NCI-H226 (cell line): ENCODE data around the gene SMAD1.
"Not testable (repeated sequence)": the region's sequence is repeated elsewhere in the genome, so short reads cannot be mapped to it uniquely, and the experiment has no call there.

ENCODE experiments used
- DNase-seq: peaks from one replicate; pipeline ENCODE4 v3.0.0-alpha.2; 2015

SMAD1 gene

DNA sequence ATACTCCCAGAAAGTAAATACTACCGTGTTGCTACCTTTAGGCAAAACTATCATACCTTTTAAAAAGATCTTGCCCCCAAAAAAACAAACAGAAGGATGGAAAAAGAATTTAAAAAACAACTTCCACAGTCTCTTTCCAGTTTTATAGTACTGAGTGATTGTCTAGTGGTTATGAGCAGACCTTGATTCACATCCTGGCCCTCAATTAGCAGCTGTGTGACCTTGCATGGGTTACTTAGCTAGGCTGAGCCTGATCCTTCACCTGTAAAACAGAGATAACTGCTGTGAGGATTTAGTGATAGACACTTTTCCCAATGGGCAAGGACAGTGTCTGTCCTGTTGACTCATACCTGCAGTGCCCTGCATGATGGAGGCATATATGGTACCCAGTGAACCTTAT lies 49.0 kb downstream of the SMAD1 start:
- DNase-seq: no peak

DNA sequence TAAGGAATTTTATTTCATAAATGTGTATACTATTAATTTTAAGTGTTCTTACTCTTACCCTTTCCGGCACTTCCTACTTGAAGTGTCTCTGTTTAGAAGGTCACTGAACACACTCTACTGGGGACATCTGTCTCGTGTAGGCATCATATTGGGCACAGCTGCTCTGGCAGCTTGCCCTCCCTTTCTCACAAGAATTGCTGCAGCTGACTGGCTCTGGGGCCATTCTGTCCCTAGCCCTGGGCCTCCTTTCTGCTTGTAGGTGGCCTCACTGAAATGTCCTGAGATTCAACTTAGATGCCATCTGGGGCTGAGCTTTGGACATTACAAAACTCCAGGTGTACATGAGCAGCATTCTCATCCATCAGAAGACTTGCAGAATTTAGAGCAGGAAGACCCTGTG lies 49.6 kb downstream of the SMAD1 start:
- no peak for DNase-seq

DNA sequence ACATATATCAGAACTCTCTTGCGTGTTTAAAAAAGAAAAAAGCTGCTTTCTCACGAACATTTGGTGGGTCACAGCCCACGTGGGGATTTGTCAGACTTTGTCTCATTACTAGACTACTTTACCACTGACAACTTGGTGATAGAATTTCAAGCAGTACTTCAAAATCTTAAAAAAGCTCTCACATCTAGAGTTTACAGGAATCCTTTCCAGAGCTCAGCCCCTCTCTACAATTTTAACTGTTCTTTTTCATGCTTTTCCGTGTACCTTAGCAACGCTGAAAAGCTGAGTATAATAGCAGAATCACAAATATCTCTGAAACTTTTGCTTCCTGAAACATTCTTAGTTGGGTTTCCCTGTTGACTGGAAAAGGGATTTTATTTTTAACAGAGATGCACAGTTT lies 50.2 kb downstream of the SMAD1 start:
- no peak for DNase-seq

DNA sequence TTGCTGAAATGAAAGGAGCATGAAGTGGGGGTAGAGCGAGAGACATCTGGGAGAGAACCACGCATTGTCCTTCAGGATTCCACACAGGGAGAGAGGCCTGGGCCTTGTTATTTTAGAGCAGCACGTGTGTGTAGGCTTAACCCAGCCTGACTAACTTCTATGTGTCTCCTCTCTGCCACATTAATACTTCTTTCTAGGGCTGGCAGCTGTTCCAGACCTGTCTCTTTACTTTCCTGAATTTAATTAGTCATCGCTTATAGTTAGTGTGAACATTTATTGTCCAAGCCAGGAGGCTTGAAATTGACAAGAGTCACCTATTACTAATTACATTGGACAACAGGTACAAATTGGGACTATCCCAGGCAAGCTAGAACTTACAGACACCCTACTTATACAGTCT lies 51.3 kb downstream of the SMAD1 start:
- no peak for DNase-seq

DNA sequence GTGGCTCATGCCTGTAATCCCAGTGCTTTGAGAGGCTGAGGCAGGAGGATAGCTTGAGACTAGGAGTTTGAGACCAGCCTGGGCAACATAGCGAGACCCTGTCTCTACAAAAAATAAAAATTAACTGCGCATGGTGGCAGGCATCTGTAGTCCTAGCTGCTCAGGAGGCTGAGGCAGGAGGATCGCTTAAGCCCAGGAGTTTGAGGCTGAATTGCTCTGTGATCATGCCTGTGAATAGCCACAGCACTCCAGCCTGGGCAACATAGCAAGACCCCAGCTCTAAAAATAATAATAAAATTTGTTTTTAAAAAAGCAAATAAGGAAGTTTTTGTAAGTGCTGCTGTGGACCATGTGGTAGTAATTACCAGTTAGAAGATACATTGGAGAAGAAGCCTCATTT lies 51.8 kb downstream of the SMAD1 start:
- DNase-seq: not testable (repeated sequence)

DNA sequence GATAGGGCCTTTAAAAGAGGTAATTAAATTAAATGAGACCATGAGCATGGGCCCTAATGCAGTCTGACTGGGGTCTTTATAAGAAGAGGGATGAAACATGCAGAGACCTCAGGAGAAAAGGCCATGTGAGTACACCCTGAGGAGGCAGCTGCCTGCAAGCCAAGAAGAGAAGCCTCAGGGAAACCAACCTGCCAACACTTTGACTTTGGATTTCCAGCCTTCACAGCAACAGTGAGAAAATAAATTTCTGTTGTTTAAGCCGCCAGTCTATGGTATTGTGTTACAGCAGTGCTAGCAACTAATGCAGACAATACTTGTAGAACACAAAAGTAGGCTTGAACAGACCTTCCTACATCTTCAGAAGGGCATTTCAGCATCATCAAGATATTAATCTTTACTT lies 52.3 kb downstream of the SMAD1 start:
- DNase-seq: no peak

DNA sequence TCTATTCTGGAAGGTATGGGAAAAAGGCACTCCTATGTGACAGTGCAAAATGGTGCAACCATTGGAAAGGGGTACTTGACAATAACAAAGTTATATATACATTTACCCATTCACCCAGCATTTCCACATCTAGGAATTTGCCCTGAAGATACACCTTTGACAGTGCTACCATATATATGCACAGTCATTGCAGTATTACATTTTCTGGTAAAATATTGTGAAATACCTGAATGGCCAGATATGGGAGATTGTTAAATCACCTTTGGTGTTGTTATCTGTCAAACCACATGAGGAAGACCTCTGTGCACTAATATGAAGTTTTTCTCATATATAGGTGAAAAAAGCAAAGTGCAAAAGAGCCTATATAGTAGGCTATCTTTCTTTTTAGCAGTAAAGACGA lies 53.5 kb downstream of the SMAD1 start:
- DNase-seq: peak; percentile 3

DNA sequence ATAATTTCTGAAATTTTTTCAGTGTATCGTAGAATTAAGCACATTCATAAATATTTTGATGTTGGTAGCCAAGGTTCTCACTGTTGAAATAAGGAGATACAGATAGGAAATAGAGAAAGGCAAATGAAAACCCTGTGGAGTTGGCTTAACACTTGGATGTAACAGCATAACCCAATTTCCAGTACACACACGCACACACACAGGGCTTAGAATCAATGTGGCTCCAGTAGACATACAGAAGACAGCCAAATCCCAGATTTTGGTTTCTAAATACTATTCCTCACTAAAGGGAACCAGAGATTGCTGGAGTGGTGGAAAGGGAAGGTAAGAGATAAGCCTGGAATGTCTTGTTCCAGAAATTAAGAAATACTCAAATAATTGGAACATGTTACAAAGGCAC lies 54.4 kb downstream of the SMAD1 start:
- peak; percentile 13 for DNase-seq

DNA sequence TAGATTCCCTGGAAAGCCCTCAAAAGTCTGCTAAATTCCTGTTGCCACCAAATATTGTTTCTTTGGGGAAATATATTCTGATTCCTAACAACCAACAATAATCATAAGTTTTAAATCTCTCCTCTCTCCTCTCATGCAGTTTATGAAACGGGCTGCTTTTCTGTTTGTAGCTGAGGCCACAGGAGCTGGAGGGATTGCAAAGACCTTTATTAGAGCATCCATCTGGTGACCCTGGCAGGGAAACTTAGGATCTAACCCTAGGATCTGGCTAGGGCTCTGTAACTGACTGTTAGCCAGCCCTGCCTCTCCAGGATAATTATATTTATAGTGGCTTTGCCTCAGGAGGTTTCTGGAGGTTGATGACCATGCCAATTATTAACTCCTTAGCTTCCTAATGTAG lies 56.9 kb downstream of the SMAD1 start:
- no peak for DNase-seq

DNA sequence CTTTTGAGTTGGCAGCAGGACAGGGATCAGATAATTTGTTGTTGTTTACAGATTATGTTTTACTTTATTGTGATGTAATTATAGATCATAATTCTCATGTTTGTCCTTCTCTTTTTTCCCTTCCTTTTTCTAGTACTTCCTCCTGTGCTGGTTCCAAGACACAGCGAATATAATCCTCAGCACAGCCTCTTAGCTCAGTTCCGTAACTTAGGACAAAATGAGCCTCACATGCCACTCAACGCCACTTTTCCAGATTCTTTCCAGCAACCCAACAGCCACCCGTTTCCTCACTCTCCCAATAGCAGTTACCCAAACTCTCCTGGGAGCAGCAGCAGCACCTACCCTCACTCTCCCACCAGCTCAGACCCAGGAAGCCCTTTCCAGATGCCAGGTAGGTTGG lies 58.0 kb downstream of the SMAD1 start:
- DNase-seq: no peak

DNA sequence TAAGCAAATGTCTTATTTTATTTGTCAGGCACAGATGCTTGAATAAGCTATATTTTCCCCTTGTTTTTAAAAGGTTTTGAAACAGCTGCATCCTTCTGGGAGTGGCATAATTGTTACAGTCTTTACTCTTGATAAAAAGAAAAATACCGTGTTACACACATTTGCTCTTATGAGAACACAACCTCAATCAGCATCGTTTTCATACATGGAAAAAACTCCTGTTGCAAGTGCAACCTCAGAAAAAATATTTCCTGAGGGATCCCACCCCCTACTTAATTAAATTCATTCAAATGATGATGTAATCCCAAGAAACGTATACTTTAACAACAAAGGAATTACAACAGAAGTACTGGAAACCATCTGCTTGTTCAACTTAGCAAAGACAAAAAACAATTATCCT lies 58.6 kb downstream of the SMAD1 start:
- DNase-seq: no peak

DNA sequence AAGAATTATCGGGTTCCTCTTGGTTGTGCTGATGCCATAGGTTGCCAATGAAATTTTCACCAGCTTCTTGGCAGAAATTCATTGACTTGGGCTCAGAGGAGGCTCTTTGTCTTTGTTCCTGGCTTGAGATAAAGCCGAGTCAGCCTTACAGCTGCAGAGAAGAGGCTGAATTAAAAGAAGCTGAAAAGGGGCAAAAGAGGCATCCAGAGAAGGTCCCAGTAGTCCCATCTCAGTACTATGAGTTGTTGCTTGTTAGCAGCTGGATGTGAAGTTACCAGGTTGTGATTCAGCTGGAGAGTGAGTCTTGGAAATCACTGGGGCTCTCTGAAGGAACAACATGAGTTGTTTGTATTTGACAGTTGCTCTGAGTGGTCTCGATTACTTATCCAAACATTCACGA lies 59.7 kb downstream of the SMAD1 start:
- no peak for DNase-seq

DNA sequence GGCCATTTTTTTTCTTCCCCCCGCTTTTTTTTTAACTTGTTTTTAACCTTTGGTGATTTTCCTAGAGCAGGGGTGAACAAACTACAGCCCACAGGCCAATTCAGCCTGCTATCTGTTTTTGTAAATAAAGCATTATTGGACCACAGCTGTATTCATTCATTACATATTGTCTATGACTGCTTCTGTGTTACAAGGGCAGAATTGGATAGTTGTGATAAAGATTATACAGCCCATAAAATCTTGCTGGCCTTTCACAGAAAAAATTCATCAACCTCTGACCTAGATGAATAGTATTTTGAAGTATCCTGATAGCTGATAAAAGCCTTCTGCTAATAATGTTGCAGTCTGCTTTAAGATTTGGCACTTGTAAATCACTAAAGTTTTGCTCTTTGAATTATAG lies 63.4 kb downstream of the SMAD1 start:
- no peak for DNase-seq

DNA sequence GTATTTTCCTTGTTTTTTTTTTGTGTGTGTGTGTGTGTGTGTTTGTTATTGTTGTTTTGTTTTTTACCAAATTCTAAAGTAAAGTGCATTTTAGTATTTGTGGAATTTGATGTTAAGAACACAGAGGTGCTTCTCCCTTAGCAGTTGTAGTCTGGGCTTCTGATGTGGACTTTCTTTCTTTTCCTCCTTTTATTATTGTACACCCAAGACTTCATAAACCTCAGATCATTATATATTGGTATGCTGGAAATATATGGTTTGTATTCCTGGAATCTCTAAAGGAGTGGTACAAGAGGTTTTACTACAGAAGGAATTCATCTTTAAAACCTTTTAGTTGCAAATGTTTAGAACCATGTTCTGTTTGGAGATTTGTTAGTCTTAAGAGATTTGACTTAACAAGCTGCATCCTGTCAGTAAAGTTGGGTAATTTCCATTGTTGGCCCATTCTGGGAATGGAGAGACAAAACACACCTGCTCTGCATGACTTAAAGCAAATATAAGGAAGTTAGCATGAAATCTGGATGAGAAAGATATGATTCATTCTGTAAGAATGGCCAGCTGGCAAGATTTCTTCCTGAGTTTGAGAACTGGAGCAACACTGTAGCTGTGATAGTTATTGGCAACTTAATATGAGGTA lies 64.0 kb downstream of the SMAD1 start:
- peak; percentile 84 for DNase-seq

DNA sequence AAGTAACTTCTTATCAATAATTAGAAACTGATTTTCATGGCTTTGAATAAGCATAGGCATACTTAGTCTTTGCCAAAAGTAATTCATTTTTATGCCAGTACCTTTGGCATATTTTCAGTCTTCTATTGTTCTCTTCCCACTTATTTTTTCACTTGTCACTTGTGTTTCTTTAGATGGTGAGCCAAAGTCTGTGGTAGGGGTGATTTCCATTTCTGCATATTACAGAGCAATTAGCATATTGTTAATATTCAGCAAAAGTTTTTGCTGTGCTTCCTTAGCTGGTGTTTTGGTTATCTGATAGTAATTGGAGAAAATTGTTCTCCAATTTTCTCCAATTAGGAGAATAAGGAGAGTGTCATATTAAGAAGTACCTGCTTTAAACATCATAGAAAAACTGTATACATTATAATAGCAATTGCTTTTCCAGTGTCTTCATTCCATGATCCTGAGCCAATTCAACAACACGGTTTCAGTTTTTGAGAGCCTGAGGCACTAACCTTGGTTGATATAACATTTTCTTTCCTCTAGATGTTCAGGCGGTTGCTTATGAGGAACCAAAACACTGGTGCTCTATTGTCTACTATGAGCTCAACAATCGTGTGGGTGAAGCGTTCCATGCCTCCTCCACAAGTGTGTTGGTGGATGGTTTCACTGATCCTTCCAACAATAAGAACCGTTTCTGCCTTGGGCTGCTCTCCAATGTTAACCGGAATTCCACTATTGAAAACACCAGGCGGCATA lies 64.7 kb downstream of the SMAD1 start:
- no peak for DNase-seq

DNA sequence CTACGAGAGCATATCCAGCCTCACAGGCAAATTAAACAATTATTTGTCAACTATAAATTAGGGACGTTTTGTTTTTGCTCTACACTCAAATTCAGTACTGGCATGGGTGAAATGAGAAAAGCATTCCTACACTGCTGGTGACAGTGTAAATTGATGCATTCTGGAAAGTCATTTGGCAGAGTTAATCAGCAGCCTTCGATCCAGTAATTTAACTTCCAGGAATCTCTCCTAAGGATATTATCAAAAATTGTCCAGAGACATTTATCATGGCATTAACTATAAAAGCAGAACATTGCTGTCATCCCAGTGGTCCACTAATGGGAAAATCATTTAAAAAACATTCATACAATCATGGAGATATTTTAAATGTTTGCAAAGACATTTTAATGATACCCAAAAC lies 70.0 kb downstream of the SMAD1 start:
- no peak for DNase-seq

DNA sequence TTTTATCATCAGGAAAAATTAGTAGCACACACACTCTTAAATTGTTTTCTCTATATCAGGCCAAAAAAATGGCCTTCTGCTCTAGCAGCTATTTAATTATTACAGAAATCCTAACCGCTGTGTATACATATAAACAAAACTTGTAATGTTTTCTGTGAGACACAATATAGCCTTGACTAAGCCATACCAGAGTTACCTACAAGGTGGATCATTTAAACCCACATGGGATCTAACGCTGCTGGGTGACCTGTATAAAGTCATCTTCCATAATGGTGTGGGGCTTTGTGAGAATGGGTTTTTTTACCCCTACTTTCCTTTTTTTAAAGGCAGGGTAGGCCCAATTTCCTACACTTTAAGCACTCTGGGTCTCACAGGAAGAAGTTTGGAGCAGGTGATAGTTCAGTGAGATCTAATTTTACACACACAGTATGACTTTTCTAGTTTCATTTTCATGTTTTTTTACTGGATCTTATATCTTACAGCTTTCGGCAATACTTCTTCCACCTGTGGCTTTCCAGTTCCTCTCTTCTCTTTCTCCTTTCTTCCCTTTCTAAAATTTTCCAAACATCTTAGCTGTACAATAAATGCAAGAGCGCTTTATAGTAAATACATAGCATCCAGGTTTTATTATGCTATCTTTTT lies 70.6 kb downstream of the SMAD1 start:
- no peak for DNase-seq

DNA sequence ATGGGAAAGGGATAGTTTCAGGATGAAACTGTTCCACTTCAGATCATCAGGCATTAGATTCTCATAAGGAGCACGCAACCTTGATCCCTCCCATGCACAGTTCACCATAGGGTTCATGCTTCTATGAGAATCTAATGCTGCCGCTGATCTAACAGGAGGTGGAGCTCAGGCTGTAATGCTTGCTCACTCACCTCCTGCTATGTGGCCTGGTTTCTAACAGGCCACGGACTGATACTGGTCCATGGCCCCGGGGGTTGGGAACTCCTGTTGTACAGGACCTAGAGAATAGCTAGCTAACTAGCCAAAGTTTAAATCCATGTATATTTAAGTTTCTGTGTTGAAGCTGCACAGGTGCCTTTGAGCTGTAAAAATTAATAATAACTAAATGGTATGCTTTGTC lies 71.7 kb downstream of the SMAD1 start:
- no peak for DNase-seq

DNA sequence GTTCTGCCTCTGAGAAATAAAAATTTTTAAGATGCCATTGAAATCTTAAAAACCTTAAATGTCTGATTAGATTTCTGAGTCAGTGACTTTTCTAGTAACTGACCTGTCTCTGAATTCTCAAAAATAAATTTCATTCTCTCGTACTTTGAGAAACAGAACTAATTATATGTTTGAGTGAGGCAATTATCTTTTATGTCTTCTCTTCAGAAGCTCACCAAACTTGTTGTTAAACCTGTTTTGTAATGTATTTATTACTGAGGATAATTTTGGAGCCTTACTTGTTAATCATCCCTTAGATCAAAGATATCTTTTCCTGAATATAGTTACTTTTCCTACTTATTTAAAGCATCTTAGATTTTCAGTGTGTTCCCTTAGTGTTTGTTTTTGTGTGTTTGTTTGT lies 73.0 kb downstream of the SMAD1 start:
- DNase-seq: no peak

DNA sequence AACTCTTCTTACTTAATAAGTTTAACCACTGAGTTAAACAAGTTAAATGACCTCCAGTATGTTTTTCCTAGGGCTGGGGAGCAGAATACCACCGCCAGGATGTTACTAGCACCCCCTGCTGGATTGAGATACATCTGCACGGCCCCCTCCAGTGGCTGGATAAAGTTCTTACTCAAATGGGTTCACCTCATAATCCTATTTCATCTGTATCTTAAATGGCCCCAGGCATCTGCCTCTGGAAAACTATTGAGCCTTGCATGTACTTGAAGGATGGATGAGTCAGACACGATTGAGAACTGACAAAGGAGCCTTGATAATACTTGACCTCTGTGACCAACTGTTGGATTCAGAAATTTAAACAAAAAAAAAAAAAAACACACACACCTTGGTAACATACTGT lies 76.1 kb downstream of the SMAD1 start:
- peak; percentile 43 for DNase-seq

DNA sequence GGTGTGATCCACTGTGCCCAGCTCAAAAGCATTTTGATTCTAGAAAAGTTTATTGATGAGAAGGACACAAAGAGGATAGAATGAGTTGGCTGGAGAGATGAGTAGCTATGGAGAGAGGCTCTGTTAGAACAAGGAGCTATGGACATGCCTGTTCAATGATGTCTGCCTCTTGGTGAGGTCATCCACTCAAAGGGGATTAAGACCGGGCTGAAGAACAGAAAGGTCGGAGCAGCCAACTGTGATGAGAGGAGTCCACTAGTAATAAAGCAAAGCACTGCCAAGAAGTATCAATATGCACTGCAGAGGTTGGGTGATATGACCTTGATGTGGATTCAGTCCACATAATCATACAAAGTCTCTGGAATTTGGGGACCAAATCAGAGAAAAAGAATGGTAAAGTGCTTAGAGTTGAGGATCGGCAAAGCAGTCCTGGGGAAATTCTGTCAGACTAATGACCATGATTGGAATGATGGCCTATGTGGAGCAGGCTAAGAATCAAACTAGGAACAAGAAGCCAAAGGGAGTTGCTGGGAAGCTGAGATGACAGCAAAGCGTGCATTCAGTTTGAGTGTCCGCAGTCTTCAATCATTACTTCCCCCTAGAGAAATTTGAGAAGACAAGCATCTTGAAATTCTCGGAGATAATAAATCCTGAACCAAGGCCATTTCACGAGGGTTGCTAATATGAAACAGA lies 81.8 kb downstream of the SMAD1 start:
- DNase-seq: no peak

DNA sequence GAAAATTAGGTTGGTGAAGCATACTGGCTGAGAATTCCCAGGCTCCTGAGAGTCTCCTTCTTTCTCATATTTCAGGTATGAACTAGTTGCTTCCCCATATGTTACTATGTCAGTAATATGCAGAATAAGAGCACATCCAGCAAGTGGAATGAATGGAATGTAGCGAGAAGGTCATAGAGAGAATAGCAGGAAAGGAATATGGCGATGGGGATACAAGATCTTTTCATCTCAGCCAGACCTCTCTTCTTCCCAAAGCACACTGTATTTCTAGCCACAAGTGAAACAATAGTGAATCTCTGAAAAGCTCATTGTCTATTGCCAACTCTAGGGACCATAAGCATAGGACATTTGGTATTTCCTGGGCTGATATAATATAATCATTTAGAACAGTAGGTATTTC lies 82.9 kb downstream of the SMAD1 start:
- DNase-seq: peak; percentile 31

DNA sequence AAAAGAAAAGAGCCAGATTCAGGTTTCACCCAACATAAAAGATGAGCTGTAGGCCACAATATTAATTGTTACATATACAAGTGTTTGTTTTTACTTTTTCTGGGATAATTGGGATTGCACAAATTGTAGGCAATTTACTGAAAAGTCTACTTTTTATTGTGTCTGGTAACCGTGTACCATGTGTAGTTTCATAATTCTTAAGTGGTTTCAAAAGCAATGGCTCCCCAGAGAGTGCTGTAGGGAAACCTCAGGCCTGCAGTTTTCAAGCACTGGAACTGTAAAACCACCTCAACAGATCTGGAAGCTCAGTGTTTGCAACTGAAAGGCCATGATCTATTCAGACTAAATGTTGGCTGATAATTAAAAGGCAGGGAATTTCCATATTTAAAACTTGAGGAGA lies 83.7 kb downstream of the SMAD1 start:
- no peak for DNase-seq
